GM10248 (cell line): ENCODE measurements around the gene CLCN7.

ENCODE experiments used
- CTCF ChIA-PET: fragments of 300-600 bp; sonication (Branson Sonifier 250); formaldehyde crosslinking; extraction: SDS; loops from one replicate; lab custom pipeline; 2021; ENCODE audit warnings: antibody characterized with exemption; lab: Yijun Ruan, JAX
- POLR2A ChIA-PET: fragments of 350-650 bp; sonication (Branson Sonifier 250); formaldehyde crosslinking; extraction: SDS; loops from one replicate; lab custom pipeline; 2020; ENCODE audit warnings: antibody characterized with exemption; lab: Yijun Ruan, JAX
- DNase-seq: peaks from one replicate; pipeline ENCODE4 v3.0.0; 2012; ENCODE audit errors: extremely low spot score
- TF ChIP-seq, protein P1 (sequence below): IDR thresholded peaks from 2 replicates; pipeline ENCODE4 v1.5.1; 2012; ENCODE audit warnings: mild to moderate bottlenecking, low read depth; ENCODE audit errors: extremely low read depth, missing control alignments, control extremely low read depth

Gene CLCN7

DNA sequence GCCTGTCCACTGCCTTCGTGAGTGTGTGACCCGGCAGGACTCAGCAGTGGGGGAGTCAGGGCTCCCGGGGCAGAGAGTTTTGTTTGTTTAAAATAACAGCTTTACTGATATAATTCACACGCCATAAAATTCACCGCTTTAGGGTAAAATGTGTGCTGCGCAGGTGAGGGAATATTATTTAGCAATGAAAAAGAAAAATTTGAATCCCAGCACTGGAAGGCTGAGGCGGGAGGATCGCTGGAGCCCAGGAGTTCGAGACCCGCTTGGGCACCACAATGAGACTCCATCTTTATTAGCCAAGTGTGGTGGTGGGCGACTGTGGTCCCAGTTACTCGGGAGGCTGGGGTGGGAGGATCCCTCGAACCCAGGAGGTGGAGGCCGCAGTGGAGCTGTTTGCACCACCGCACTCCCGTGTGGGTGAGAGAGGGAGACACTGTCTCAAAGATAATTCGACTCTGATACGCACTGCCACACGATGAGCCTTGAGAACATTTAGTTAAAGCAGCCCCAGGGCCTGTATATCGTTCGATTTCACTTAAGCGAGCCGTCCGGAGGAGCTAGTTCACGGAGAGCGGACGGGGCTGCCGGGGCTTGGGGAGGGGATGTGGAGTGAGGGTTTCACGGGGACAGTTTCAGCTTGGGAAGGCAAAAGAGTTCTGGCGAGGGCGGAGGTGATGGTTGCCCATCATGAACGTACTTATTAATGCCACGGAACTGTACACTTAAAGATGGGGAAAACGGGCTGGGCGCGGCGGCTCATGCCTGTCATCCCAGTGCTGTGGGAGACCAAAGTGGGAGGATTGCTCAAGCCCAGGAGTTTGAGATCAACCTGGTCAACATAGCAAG is 28.5 kb upstream of the CLCN7 start:
- ChIA-PET POLR2A (no interaction called here), CTCF (no interaction called here)
- DNase-seq, result no peak
- TF ChIP-seq, protein P1, sequence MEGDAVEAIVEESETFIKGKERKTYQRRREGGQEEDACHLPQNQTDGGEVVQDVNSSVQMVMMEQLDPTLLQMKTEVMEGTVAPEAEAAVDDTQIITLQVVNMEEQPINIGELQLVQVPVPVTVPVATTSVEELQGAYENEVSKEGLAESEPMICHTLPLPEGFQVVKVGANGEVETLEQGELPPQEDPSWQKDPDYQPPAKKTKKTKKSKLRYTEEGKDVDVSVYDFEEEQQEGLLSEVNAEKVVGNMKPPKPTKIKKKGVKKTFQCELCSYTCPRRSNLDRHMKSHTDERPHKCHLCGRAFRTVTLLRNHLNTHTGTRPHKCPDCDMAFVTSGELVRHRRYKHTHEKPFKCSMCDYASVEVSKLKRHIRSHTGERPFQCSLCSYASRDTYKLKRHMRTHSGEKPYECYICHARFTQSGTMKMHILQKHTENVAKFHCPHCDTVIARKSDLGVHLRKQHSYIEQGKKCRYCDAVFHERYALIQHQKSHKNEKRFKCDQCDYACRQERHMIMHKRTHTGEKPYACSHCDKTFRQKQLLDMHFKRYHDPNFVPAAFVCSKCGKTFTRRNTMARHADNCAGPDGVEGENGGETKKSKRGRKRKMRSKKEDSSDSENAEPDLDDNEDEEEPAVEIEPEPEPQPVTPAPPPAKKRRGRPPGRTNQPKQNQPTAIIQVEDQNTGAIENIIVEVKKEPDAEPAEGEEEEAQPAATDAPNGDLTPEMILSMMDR, result no peak

DNA sequence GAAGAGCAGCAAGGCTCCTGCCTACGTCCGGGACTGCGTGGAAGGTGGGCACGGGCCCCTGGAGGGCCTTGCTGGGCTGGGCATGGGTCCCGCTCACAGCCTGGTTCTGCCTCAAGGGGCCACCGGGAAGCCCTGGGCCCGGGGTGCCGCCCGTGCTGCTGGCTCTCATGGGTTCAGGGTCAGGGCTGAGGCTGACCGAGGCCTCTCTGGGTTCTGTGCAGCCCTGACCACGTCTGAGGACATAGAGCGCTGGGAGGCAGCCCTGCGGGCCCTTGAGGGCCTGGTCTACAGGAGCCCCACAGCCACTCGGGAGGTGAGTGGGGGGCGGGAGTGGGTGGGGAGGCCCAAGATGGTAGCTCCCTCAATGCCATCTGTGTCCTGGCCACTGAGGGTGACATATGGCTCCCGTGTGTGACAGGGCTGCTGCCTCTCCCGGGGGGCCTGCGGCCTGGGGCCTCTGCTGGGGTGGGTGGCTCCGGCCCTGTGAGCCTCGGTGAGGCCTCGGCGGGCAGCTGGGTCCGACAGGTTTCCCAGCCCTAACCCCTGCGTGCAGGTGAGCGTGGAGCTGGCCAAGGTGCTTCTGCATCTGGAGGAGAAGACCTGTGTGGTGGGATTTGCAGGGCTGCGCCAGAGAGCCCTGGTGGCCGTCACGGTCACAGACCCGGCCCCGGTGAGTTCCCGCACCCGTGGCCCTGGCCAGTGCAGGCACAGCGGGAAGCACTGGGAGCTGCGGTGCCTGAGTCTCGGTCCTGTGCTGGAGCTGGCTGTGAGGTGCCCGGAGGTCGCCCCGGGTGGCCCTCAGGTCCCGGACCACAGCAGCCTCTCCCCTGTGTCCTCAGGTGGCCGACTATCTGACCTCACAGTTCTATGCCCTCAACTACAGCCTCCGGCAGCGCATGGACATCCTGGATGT is 27.5 kb upstream of the CLCN7 start:
- POLR2A ChIA-PET, result no interaction called here
- TF ChIP-seq, protein P1, result no peak
- CTCF ChIA-PET, result no interaction called here
- no peak for DNase-seq

DNA sequence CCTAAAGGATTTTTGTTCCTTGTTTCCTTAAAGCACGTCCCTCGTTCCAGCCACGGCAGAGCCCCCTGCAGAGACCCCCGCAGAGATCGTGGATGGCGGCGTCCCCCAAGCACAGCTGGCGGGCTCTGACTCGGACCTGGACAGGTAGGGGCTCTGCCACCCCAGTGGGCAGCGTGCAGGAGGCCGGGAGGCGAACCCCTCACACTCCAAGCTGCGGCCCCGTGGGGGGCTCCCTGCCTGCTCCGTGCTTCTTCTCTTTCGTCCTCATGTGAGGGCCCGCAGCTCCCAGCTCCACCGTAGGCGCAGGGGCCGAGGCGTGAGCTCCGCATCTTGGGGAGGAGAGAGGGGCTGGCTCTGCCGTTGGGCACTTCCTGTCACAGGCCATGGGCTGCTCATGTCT is 26.8 kb upstream of the CLCN7 start:
- ChIA-PET CTCF (no interaction called here), POLR2A (no interaction called here)
- TF ChIP-seq, protein P1, result no peak
- DNase-seq, result no peak

DNA sequence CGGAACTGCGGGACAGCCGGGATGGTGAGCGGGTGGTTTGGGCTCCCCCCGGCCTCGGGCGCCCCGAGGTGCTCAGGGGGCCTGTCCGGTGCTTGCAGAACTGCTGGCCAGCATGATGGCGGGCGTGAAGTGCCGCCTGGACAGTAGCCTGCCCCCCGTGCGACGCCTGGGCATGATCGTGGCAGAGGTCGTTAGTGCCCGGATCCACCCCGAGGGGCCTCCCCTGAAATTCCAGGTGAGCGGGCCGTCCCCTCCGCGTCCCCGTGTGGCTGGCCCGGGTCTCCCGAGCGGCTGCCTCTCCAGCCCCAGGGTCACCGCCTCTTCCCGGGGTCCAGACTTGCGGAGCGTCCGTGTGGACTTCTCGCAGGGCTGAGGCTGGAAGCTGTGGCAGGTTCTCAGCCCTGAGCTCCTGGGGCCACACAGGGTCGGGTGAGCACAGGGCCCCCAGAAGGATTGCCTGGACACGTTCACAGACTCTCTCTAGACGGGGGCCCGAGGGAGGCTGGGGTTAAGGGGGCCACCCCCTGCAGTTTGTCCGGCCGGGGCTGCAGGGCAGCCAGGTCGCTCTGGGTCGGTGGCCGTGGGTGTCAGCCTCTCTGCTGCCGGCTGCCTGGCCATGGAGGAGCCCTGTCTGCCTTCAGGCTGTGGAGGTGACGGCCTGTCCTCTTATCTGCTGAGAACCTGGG is 25.8 kb upstream of the CLCN7 start:
- ChIA-PET POLR2A (no interaction called here), CTCF (no interaction called here)
- no peak for DNase-seq
- TF ChIP-seq, protein P1, result no peak

DNA sequence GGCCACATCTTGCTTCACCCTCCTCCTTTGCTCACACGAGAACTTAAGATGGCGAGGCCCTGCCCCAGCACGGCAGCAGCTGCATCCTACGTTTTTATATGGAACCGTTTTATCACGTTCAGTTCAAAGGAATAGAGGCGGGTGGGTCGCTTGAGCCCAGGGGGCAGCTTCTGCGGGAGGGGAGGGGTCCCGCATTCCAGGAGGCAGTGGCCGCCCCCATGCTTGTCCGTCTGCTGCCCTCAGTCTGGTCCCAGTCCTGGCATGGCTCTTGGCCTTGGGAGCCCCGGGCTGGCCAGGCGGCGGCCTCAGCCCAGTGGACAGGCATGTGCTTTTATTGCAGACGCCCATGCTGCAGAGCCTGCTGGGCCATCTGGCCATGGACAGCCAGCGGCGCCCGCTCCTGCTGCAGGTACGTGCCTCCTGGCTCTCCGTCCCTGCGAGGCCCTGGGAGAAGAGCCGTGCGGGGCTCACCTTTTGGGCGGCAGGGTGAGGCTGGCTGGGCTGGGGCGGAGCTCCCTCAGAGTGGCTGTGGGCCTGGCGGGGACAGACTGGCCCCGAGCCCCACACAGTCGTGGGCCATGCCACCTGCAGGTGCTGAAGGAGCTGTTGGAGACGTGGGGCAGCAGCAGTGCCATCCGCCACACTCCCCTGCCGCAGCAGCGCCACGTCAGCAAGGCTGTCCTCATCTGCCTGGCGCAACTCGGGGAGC is 25.1 kb upstream of the CLCN7 start:
- TF ChIP-seq, protein P1, result no peak
- CTCF ChIA-PET, result no interaction called here
- POLR2A ChIA-PET, result no interaction called here
- no peak for DNase-seq
